Fibroblast of gingiva (primary cell): ENCODE data around the gene GAB2.
A peak's percentile ranks its signal among the peaks of the same experiment; 100 is the strongest.
"Not testable (repeated sequence)": the region's sequence is repeated elsewhere in the genome, so short reads cannot be mapped to it uniquely, and the experiment has no call there.

Experiments used
- DNase-seq: peaks from one replicate; pipeline ENCODE4 v3.0.0-alpha.2; 2011; ENCODE audit warnings: low read depth

GAB2 gene

GRCh38 chr11:78248903-78249302, 168.7 kb downstream of the GAB2 start:
- DNase-seq = no peak

GRCh38 chr11:78248191-78248590, 169.4 kb downstream of the GAB2 start:
- DNase-seq = no peak

DNA sequence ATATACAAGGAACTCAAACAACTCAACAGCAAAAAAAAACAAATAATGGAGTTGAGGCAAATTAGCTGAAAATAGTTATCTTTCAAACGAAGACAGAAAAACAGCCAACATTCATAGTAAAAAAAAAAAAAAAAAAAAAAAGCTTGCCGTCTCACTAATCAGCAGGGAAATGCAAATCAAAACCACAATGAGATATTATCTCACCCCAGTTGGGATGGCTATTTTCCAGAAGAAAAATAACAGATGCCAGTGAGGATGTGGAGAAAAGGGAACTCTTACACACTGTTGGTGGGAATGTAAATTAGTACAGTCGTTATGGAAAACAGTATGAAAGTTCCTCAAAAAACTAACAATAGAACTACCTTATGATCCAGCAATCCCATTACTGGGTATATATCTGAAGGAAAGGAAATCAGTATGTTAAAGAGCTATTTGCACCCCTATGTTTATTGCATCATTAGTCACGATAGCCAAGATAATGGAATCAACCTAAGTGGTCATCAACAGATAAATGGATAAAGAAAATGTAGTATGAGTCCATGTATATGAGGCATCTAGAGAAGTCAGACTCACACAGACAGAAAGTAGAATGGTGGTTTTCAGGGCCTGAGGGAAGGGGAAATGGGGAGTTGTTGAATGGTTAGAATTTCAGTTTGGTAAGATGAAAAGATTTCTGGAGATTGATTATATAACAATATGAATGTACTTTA, 172.9 kb downstream of the GAB2 start:
- no peak for DNase-seq

- DNase-seq = no peak
These were observed 173.5 kb downstream of the GAB2 start for GRCh38 chr11:78244080-78244479.

GRCh38 chr11:78241475-78241874, 176.1 kb downstream of the GAB2 start:
- DNase-seq = no peak

DNA sequence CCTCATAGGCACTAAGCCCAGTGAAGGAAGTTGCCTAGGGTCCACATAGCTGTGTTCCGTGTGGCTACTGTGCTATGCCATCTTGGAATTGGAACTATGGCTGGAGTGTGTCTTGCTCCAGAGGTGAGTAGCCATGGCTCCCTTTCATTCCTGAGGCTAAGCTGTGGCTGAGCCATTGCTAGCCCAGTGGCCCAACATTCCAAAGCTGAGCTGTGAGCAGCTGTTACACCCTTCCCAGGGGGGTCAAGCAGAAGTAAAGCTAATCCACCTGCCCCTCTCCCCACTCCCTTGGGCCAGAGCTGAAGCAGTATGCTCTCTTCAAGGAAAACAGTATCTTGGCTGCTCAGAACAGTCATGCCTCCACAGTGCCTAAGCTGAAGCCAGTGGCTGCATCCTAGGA, 177.8 kb downstream of the GAB2 start:
- no peak for DNase-seq

DNA sequence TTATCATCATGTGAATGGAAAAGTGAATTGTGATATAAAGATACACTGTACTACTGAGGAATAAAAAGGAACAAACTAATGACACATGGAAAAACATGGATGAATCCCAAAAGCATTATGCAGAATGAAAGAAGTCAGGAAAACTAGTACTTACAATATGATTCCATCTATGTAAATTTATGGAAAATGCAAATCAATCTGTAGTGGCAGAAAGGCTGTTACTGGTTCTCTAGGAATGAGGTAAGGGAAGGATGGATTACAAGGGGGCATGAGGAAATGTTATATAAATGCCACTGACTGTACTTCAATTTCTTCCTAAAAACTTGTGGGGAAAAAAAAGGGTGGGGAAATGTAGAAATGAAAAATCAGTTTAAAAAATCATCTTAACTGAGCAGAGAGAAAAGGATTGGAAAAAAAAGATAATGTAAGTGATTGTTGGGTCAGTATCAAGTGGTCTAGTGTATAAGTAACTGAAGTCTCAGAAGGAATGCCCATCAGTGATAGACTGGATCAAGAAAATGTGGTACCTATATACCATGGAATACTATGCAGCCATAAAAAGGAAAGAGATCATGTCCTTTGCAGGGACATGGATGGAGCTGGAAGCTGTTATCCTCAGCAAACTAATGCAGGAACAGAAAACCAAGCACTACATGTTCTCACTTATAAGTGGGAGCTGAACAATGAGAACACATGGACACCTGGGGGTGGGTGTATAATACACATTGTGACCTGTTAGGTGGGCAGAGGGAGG, 180.2 kb downstream of the GAB2 start:
- no peak for DNase-seq

- no peak for DNase-seq
These were observed 183.6 kb downstream of the GAB2 start for GRCh38 chr11:78234006-78234405.

GRCh38 chr11:78233046-78233445, 184.6 kb downstream of the GAB2 start:
- not testable (repeated sequence) for DNase-seq

DNA sequence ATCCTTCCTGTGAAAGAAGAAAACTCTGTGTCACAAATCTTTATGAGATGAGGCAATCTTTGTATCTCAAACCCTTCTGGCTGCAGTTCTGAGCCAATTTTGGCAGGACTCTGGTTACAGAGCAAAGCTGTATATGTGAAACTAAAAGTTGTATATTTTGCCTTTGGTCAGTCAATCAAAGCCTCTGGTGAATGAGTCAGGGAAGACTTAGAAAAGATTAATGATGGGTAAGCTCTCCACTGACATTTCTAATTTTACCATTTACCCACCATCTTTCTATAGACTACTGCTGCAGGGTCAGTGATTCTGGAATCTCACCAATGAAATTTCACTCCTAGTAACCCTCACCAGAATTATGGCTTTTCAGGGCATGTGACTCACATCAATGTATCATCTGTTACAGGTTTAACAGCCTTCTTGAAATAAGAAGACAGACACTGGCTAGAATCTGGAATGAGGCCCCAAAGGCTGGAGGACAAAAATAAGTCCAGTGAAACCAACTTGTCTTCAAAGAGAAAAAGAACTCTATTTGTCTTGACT, 185.6 kb downstream of the GAB2 start:
- DNase-seq = peak; percentile 54

GRCh38 chr11:78230161-78230877, 187.3 kb downstream of the GAB2 start:
- DNase-seq = no peak

DNA sequence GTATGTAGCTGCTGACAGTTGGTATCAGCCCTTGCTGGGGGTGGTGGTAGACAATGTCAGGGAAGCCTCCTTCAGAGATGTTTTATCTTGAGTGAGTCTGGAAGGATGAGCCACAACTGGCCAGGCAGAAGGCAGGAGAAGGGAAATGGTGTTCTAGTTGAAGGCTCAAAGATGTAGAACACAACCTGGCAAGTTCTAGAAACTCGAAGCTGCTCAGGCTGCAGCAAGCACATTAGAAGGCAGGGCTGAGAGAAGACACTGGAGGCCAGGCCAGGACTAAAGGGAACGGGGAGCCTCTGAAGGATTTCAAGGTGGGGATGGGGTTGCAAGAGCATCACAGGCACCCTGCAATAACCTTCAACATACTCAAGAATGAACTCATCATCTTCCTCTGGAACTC, 188.5 kb downstream of the GAB2 start:
- no peak for DNase-seq

DNA sequence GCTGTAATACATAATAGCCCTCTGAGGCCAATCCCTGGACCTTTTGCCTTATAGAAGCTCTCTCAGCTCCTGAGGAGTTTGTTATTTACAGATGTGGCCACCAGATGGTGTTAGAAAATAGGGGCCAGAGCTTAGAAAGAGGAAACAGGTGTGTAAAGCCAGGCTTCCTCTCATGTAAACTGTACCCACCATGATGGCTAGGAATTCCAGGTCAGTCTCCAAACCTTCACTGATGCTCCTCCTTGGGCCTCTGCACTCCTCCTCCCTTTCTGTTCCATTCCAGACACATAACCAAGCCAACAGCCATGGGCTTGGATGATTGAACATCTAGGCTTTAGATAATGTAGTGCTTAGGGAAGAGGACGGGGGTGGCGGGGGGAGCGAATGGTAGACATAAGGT, 189.2 kb downstream of the GAB2 start:
- peak; percentile 36 for DNase-seq

DNA sequence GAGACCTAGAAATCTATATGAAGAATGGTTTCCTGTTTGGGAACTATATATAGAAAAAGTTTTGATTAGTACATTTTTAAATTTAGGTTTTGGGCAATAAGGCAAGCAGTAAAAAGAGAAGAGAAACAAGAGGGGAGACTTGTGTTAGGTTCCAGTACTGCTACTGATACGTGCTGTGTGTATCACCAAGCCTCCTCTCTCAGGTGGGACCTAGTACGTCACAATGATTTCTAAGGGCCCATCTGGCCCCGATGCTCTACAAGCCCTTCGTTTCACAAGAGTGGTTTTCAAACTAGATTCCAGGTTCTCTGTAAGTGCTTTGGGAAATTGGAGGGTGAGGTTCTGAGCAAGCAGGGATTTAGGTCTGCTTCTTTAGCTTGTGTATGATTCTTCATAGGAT, 189.7 kb downstream of the GAB2 start:
- DNase-seq = no peak

DNA sequence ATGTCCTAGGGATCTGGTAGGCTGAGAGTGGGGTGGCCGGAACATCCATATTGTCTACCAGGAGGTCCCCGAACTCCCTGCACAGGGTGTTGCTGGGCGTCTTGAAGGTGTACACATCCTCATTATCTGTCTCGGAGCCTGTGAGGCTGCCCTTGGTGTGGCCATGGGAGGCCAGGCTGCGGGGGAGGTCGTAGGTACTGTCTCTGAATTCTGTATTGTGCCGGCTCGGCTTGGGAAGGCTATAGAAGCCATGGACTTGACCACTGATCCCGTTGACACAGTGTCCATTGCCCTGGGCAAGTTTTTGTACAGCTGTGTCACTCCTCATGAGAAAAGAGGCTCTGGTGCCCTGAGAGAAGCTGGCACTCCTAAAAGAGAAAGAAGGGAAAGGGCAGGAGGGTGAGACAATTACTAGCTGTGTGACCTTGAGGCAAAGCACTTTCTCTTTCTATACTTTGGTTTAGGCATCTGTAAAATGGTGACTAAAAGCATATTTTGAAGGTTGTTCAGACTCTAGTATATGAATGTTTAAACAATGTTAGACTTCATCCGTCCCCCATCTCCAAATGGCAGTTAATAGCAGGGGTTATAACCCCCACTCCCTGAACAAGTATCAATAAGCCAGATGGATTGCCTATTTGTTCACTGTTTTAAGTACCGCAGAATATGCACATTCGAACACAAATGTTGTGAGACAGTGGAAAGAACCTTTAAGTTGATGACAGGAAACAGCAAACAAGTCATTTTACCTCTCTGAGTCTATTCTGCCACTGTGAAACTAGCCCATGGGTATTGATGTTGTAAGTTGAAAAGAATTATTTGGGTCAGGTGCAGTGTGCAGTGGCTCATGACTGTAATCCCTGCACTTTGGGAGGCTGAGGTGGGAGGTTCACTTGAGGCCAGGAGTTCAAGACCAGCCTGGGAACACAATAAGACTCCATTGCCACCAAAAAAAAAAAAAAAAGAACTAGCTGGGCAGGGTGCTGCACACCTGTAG, 190.6 kb downstream of the GAB2 start:
- no peak for DNase-seq

DNA sequence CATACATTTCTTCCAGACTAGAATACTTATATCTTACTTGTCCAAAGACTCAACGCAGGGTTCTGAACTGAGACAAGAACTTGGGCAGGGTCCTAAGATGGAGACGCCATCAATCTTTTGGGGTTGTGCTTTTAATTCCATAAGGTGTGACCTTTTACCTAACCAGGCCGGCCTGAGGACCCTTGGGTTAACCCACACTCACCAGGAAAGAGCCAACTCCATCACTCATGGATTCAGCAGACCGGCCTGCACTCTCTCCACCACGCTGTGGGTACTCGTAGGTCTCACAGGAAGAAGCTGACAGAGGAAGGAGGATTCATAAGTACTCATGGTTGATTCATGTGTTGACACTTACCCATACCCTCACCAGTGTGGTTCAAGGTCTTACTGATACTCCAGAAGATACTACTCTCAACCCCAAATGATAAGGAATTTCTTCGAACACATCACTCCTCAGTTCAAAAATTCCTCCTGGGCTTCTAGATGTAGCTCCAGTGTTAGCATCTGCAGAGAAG, 192.7 kb downstream of the GAB2 start:
- DNase-seq = no peak

- no peak for DNase-seq
These were observed 193.1 kb downstream of the GAB2 start for GRCh38 chr11:78224506-78224905.

DNA sequence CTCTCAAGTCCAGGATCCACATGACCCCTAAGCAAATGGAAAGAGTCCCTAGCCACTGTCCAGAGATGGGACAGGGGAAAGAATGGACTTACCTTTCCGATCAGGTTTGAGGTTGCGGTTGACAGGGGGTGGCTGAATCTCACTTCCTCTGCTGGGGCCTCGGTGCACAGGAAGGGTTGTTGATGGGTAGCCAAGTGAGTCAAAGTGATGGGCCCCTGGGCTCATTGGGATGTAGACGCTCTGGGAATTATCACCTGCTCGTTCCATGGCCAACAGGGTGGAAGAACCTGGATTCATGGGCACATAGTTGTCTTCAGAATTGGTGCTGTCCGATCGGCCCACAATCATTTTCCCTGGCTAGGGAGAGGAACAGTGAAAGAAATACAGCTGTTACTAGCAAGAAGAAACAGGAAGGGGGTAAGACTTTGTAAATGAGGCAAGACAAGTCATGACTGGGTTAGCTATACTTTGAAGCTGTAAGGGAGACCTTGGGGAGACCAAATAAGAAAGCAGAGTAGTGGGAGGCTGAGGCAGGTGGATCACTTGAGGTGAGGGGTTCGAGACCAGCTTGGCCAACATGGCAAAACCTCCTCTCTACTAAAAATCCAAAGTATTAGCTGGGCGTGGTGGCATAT, 194.2 kb downstream of the GAB2 start:
- DNase-seq = no peak

DNA sequence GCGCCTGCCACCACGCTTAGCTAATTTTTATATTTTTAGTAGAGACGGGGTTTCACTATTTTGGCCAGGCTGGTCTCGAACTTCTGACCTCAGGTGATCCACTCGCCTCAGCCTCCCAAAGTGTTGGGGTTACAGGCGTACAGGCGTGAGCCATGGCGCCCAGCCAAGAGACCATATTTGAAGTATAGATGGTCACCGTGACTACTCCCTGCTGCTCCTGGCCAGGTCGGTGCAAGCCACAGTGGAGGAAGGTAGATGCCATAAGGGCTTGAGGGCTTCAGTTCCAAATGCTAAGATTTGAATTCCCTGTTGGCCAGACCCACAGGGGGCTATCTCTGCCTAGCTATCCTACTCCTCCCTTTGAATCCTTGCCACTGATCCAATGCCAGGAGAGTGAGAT, 194.9 kb downstream of the GAB2 start:
- not testable (repeated sequence) for DNase-seq

GRCh38 chr11:78221396-78222315, 196.0 kb downstream of the GAB2 start:
- DNase-seq = no peak
